MCF 10A (cell line): ENCODE results near the gene ZBTB2. TPM values are rescaled to one million over a fixed set of nuclear protein-coding genes. Genes with fewer than 3 reads are reported as not detected.
"Not testable (repeated sequence)": the region's sequence is repeated elsewhere in the genome, so short reads cannot be mapped to it uniquely, and the experiment has no call there.

Experiments used
- BruUV-seq: library from RNA; stranded (reverse); fragments of 400-500 nt; replicated peaks from 2 replicates; lab custom pipeline; 2021; lab: Mats Ljungman, UMichigan
- CTCF ChIA-PET: fragments of 300-600 bp; sonication (Branson Sonifier 250); formaldehyde crosslinking; extraction: SDS; loops from one replicate; lab custom pipeline; 2021; ENCODE audit warnings: antibody characterized with exemption, inconsistent platforms; lab: Yijun Ruan, JAX
- POLR2A ChIA-PET: fragments of 300-600, 350-650 bp; sonication (Branson Sonifier 250); formaldehyde crosslinking; extraction: SDS; loops from one replicate; lab custom pipeline; 2020; ENCODE audit warnings: antibody characterized with exemption, inconsistent platforms; lab: Yijun Ruan, JAX
- DNase-seq: peaks from one replicate; pipeline ENCODE4 v3.0.0-alpha.2; 2018; ENCODE audit not compliant: unreplicated experiment
- H3K27ac Mint-ChIP-seq: one replicate; pipeline ENCODE4 v1.8.0; 2022; ENCODE audit warnings: mild to moderate bottlenecking, low read depth, mixed read lengths; ENCODE audit not compliant: unreplicated experiment
- H3K27me3 Mint-ChIP-seq: one replicate; pipeline ENCODE4 v1.8.0; 2022; ENCODE audit warnings: mixed read lengths; ENCODE audit not compliant: insufficient read depth, unreplicated experiment
- H3K36me3 Mint-ChIP-seq: one replicate; pipeline ENCODE4 v1.8.0; 2022; ENCODE audit warnings: mild to moderate bottlenecking, moderate library complexity, mixed read lengths; ENCODE audit not compliant: insufficient read depth, unreplicated experiment
- H3K4me1 Mint-ChIP-seq: one replicate; pipeline ENCODE4 v1.8.0; 2022; ENCODE audit warnings: mixed read lengths; ENCODE audit not compliant: insufficient read depth, unreplicated experiment
- H3K4me3 Mint-ChIP-seq: one replicate; pipeline ENCODE4 v1.8.0; 2022; ENCODE audit warnings: mild to moderate bottlenecking, moderate library complexity, mixed read lengths; ENCODE audit not compliant: unreplicated experiment
- H3K9me3 Mint-ChIP-seq: one replicate; pipeline ENCODE4 v1.8.0; 2022; ENCODE audit warnings: mixed read lengths; ENCODE audit not compliant: unreplicated experiment
- CTCF ChIP-seq: fragments of 200-600 bp; IDR thresholded peaks from one replicate; pipeline ENCODE4 v1.8.0; 2022; ENCODE audit warnings: antibody characterized with exemption, mild to moderate bottlenecking; ENCODE audit not compliant: unreplicated experiment
- intact Hi-C: fragments of 100-400 bp; cut with micrococcal nuclease; formaldehyde crosslinking; loops from 2 replicates; pipeline ENCODE4 v1.14.1; 2022
- total RNA-seq: library from RNA; stranded (reverse); gene quantifications from 2 replicates; pipeline ENCODE4 v1.2.3, GENCODE V29; 2022

ZBTB2 gene
- total RNA-seq, 1 experiment from 2014 or later, result 15.6 TPM

- intact Hi-C loops, result no loop called here
- Mint-ChIP-seq H3K4me1 (peaks cover 10% of the 10 kb centered on the region), H3K4me3 (no peak overlapping the region), H3K27me3 (no peaks in the 10 kb centered on the region), H3K36me3 (peaks cover 18% of the 10 kb centered on the region), H3K9me3 (no peaks in the 10 kb centered on the region), H3K27ac (no peak overlapping the region)
- DNase-seq, result peak; percentile 30
- CTCF ChIA-PET, result interaction anchor here (0.6 to 1.0 kb wide), 2 partner anchors 18 to 1304 kb away, joined by 4 read pairs; no protein-coding TSS in a partner anchor
- TF ChIP-seq CTCF, result no peak
- BruUV-seq, result no TSS peak
- POLR2A ChIA-PET, result interaction anchor here (0.6 to 2.3 kb wide), 3 partner anchors 16 to 32 kb away, joined by 3 to 10 read pairs (median 4); no protein-coding TSS in a partner anchor
These were observed 33.5 kb downstream of the ZBTB2 start for GRCh38 chr6:151357758-151358436.

- Mint-ChIP-seq H3K4me1 (peaks cover 10% of the 10 kb centered on the region), H3K36me3 (peaks cover 10% of the 10 kb centered on the region)
- DNase-seq, H3K27me3 Mint-ChIP-seq, H3K9me3 Mint-ChIP-seq, H3K27ac Mint-ChIP-seq, intact Hi-C loops, BruUV-seq, H3K4me3 Mint-ChIP-seq: not testable (repeated sequence)
- POLR2A ChIA-PET, result interaction anchor here (1.8 to 2.3 kb wide), 2 partner anchors 17 to 33 kb away, joined by 4 to 10 read pairs; no protein-coding TSS in a partner anchor
- CTCF ChIA-PET, result interaction anchor here (0.6 to 1.0 kb wide), 6 partner anchors 13 to 1583 kb away, joined by 3 to 5 read pairs (median 4); no protein-coding TSS in a partner anchor
These were observed 34.4 kb downstream of the ZBTB2 start for GRCh38 chr6:151356983-151357382.

GRCh38 chr6:151353795-151354194 lies 37.6 kb downstream of the ZBTB2 start:
- no peak for DNase-seq
- BruUV-seq, result no TSS peak
- H3K4me3 Mint-ChIP-seq, result no peak overlapping the region
- no peaks in the 10 kb centered on the region for H3K36me3 Mint-ChIP-seq
- no peak for TF ChIP-seq CTCF
- intact Hi-C loops, result no loop called here
- no peak overlapping the region for H3K27ac Mint-ChIP-seq
- POLR2A ChIA-PET, result no interaction called here
- no peaks in the 10 kb centered on the region for H3K27me3 Mint-ChIP-seq
- H3K4me1 Mint-ChIP-seq, result peaks cover 10% of the 10 kb centered on the region
- H3K9me3 Mint-ChIP-seq, result no peaks in the 10 kb centered on the region
- CTCF ChIA-PET, result interaction anchor here (0.7 to 1.1 kb wide), 2 partner anchors 320 to 462 kb away, joined by 3 to 6 read pairs; no protein-coding TSS in a partner anchor

GRCh38 chr6:151352410-151353396 lies 38.7 kb downstream of the ZBTB2 start:
- no peak for TF ChIP-seq CTCF
- ChIA-PET CTCF (interaction anchor here (0.6 to 1.2 kb wide), 4 partner anchors 28 to 461 kb away, joined by 3 to 6 read pairs (median 4); no protein-coding TSS in a partner anchor), POLR2A (no interaction called here)
- Mint-ChIP-seq H3K27me3 (no peaks in the 10 kb centered on the region), H3K27ac (no peak overlapping the region), H3K4me3 (no peak overlapping the region), H3K4me1 (no peaks in the 10 kb centered on the region), H3K36me3 (no peaks in the 10 kb centered on the region), H3K9me3 (no peaks in the 10 kb centered on the region)
- no peak for DNase-seq
- BruUV-seq, result no TSS peak
- intact Hi-C loops, result no loop called here
